Medulla oblongata (tissue), 1 donor: ENCODE results near the gene TAPT1.
"Not testable (repeated sequence)": the region's sequence is repeated elsewhere in the genome, so short reads cannot be mapped to it uniquely, and the experiment has no call there.

Source experiments
- DNase-seq: peaks from one replicate; pipeline ENCODE4 v3.0.0-alpha.2; 2015; ENCODE audit errors: extremely low spot score

Gene TAPT1

GRCh38 chr4:16183604-16184003, 42.7 kb downstream of the TAPT1 start:
- DNase-seq: no peak

- no peak for DNase-seq
Observed at GRCh38 chr4:16176621-16177020, 49.6 kb downstream of the TAPT1 start.

- no peak for DNase-seq
Observed at GRCh38 chr4:16171831-16172230, 54.4 kb downstream of the TAPT1 start.

DNA sequence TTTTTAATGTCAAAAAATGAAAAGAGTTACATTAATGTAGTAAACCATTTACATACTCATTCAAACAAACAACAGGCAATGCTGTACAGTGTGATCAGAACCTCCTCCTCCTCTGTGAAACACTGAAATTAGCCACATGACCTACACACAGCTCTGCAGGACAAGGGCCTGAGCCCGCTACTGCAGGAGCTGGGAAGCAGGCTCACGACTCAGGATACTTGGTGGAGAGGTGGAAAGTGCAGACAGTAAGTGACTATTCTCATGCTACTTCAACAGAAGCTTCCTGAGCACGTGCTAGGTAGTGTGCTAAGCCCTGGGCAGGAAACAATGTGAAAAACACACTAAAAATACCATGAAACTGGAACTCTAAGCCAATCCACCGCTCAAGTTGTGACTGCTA, 56.8 kb downstream of the TAPT1 start:
- no peak for DNase-seq

- DNase-seq: no peak
Observed at GRCh38 chr4:16168710-16169388, 57.4 kb downstream of the TAPT1 start.

GRCh38 chr4:16168144-16168543, 58.1 kb downstream of the TAPT1 start:
- DNase-seq: no peak

DNA sequence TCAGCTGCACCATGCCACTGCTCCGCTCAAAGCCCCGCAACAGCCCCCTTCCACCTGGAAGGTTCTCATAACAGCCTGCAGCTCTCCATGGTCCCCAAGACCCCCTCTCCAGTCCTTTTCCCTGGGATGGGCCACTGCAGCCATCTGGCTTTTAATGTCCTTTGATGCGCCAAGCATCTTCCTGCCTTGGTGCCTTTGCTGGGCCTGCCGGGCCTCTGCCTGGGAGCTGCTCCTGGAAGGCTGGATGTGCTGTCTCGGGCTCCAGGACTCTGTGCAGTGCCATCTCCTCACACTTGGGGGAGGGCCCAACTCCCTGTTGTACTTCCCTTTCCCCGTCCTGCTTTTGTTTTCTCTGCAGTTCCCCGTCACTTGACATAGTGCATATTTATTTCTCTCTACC, 60.3 kb downstream of the TAPT1 start:
- no peak for DNase-seq

DNA sequence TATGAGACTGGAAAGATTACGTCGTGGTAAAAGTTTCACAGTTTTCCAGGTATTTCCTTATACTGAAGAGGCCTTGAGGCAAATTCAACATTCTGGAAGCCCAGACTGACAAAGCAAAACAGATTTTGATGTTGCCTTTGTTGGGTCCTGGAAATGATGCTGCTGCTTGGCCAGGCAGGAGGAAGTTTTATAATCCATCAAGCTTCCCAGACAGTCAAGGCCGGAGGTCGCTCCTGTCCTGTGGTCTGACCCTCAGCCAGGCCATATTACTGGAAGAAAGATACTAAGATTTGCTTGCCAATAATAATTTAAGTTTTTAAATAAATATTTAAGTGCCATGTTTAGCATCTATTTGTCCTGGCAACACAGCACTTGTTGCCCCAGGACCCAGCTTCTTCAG, 63.4 kb downstream of the TAPT1 start:
- no peak for DNase-seq

DNA sequence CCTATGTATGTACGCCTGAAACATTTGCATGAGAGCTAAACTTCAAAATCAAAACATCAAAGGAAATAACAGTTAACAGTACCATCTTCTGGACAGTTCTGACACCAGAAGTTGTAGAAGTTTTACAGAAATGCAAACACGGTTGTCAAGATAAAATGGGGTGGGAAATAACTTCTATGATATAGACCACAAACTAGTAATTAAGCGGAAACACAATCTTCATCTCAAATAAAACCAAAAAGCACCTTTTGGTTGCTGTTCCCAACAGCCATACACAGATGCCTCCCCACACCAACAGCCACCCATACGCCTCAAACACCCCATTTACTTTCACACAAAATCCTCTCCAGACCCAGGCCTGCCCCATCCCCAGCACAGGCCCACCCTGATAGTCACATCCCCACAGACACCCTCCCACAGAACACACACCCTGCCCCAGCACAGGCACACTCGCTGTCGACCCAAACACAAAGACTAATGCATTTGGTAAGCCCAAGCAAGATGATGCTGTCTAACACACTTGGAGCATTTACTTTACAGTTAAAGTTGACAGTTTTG, 64.3 kb downstream of the TAPT1 start:
- no peak for DNase-seq

DNA sequence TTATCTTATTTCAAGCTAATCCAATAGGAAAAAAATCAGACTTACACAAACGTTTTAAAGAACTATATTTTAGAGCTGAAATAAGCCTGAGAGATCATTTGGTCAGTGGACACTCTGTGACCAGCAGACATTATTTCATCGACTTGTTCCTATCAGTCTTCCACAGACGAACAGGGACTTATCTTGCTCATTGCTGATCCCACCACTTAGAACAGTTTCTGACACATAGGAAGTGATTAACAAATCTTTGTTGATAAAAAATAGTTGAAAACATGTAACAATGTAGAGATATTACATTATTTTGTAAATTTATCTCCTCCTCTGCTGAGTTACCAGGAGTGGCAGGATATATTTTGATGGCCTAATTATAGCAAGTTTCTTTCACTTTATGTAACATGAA, 65.8 kb downstream of the TAPT1 start:
- DNase-seq: no peak

DNA sequence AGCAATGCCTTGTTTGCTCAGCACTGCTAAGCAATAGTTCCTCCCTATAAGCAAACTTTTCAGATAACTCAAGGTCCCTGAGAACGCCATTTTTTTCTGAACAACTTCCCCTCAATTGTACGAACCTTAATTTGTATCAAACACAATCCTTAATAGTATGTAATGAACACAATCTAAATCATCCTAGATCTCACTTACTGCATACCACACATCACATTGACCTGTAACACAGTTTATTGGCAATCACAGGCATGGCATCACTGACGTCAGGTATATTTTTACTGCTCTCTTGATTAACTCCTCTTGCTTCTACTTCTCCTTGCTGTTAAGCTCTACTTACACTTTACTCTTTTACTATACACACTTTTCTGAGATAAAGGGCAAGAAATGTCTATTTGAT, 67.0 kb downstream of the TAPT1 start:
- DNase-seq: no peak

DNA sequence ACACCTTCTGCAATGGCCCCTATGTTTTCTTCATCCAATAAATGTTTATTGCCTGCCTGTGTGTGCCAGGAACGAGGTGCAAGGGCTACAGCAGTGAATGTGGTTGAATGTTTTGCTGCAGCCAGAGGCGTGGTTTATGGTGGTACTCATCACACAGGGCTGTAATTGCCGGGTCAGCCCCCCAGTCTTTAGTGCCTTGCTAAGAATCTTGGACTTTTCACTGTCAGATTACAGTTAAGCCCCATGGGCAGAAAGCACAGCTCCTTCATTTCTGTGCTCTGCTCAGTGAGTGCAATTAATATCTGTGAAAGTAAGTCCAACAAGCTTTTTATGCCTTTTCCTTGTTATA, 67.8 kb downstream of the TAPT1 start:
- DNase-seq: no peak

DNA sequence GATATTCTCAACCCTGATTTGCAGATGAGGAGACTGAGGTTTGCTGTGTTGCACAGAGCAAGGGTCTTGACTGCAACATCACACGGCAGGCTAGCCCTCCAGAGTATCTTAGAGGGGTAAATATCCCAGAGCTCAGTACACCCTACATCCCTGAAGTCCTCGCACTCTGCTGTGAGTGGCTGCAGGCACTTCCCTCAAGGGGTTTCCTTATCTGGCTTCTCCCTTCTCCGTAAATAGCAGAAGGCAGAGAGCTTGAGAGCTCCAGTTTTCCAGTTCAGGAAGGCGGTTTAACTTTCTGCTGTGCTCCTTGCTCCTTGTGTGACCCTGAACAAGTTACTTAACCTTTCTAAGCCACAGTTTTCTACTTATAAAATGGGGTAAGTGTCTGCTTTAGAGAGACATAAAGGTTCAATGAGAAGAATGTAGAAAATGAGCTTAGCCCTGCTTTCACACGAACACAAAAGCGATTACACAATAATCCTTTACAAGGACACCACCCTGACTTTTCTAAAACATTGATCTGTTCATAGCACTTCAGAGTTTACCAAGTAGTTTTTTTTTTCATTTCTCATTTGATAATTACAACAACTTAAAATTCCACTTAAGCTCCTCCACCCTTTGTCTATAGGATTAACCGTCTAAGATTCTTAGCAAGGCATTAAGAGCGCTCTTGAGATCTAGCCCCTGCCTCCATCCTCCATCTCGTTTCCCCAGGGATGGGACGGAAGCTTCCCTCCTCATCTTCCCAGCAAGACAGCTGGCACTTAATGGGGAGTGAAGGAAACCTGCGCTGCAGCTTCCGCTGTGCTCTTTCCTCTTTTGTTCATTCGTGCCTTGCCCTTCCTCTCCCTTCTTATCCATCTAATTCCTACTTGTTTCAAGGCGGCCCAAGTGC, 68.4 kb downstream of the TAPT1 start:
- no peak for DNase-seq

DNA sequence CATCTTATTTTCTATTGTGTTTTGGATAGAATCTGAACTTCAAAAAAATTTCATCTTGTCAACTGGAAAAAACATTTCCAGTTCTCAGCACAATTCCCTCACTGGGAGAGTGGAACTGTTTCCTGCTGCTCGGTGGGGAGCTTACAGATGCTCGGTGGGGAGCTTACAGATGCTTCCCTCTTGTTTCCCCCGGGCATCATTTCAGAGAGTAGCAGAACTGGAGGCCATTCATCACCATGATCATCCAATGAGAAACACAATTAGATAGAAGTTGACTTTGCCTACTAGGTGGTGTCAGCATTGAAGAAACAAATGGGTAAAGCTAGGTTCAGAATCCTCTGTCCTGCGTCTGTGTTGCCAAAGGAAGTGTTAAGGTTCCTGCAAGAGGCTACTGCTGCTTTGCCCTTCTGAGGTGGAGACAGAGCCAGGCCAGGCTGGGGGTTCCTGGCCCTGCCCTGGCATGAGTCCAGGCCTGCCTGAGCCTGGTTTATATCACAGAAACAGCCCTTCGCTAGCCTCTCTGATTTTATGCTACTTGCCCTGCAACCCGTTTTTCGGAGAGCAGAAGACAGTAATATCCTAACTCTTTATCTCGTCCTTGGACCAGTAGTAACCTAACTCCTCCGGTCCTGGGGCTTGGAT, 70.6 kb downstream of the TAPT1 start:
- DNase-seq: no peak

GRCh38 chr4:16154451-16154850, 71.8 kb downstream of the TAPT1 start:
- no peak for DNase-seq

GRCh38 chr4:16150716-16151115, 75.6 kb downstream of the TAPT1 start:
- no peak for DNase-seq

DNA sequence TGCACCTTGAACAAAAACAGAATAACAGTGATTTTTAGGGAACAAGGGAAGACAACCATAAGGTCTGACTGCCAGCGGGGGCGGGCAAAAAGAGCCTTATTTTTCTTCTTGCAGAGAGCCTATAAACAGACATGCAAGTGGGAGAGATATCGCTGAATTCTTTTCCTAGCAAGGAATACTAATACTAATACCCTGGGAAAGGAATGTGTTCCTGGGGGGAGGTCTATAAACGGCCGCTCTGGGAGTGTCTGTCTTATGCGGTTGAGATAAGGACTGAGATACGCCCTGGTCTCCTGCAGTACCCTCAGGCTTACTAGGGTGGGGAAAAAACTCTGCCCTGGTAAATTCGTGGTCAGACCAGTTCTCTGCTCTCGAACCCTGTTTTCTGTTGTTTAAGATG, 81.4 kb downstream of the TAPT1 start:
- not testable (repeated sequence) for DNase-seq

GRCh38 chr4:16142598-16143310, 83.5 kb downstream of the TAPT1 start:
- DNase-seq: no peak

GRCh38 chr4:16140879-16141249, 85.4 kb downstream of the TAPT1 start:
- DNase-seq: no peak

GRCh38 chr4:16140231-16140878, 85.9 kb downstream of the TAPT1 start:
- no peak for DNase-seq
